HUES64 (cell line): ENCODE measurements around the gene IRX4.

Source experiments
- H3K27ac ChIP-seq: 2 replicates; pipeline ENCODE4 v1.7.0; 2013; ENCODE audit warnings: low read depth, low read length, inconsistent platforms
- H3K27me3 ChIP-seq: 2 replicates; pipeline ENCODE4 v1.6.1; 2013; ENCODE audit warnings: mild to moderate bottlenecking, low read length; ENCODE audit not compliant: insufficient read depth
- H3K36me3 ChIP-seq: 2 replicates; pipeline ENCODE4 v1.6.1; 2013; ENCODE audit warnings: mild to moderate bottlenecking, low read length; ENCODE audit not compliant: insufficient read depth
- H3K4me1 ChIP-seq: 2 replicates; pipeline ENCODE4 v1.6.1; 2013; ENCODE audit warnings: mild to moderate bottlenecking, low read length, moderate library complexity; ENCODE audit not compliant: insufficient read depth
- H3K4me3 ChIP-seq: 2 replicates; pipeline ENCODE4 v1.5.1; 2013; ENCODE audit warnings: mild to moderate bottlenecking, low read length, moderate library complexity
- H3K9ac ChIP-seq: 2 replicates; pipeline ENCODE4 v1.6.1; 2013; ENCODE audit warnings: mild to moderate bottlenecking, low read depth, low read length
- H3K9me3 ChIP-seq: 2 replicates; pipeline ENCODE4 v1.6.1; 2013; ENCODE audit warnings: low read depth, low read length; ENCODE audit not compliant: insufficient read depth
- WGBS: fragments of 150-250, 120-280 bp; methylation state at CpG from one replicate; pipeline ENCODE4 v1.1.7; 2013; ENCODE audit warnings: missing lambda C conversion rate; 5-methylcytosine and 5-hydroxymethylcytosine counted together

Gene IRX4

GRCh38 chr5:1840071-1840547, 42.6 kb downstream of the IRX4 start:
- Histone ChIP-seq H3K27me3 (peaks cover 5% of the 10 kb centered on the region; the same call in 1 of the 2 replicates), H3K9me3 (no peaks in the 10 kb centered on the region), H3K4me3 (no peak overlapping the region), H3K36me3 (no peaks in the 10 kb centered on the region), H3K27ac (no peak overlapping the region), H3K4me1 (peaks cover 3% of the 10 kb centered on the region; the same call in 1 of the 2 replicates), H3K9ac (no peak overlapping the region)
- WGBS: 92% methylated on average over 20 of the region's 20 CpGs

GRCh38 chr5:1838013-1838412, 44.7 kb downstream of the IRX4 start:
- 86% methylated on average over 9 of the region's 9 CpGs for WGBS
- peaks cover 8% of the 10 kb centered on the region for H3K4me1 ChIP-seq
- no peak overlapping the region for H3K4me3 ChIP-seq
- no peaks in the 10 kb centered on the region for H3K9me3 ChIP-seq
- no peaks in the 10 kb centered on the region for H3K36me3 ChIP-seq
- no peak overlapping the region for H3K27ac ChIP-seq
- no peak overlapping the region for H3K9ac ChIP-seq
- H3K27me3 ChIP-seq: peaks cover 5% of the 10 kb centered on the region; the same call in 1 of the 2 replicates

- peaks cover 8% of the 10 kb centered on the region for H3K4me1 ChIP-seq
- no peaks in the 10 kb centered on the region for H3K36me3 ChIP-seq
- 87% methylated on average over 32 of the region's 32 CpGs for WGBS
- peaks cover 5% of the 10 kb centered on the region; the same call in 1 of the 2 replicates for H3K27me3 ChIP-seq
- no peak overlapping the region for H3K4me3 ChIP-seq
- no peak overlapping the region for H3K9ac ChIP-seq
- no peak overlapping the region for H3K27ac ChIP-seq
- no peaks in the 10 kb centered on the region for H3K9me3 ChIP-seq
These were observed 45.5 kb downstream of the IRX4 start for GRCh38 chr5:1836891-1837880.

GRCh38 chr5:1836176-1836890, 46.4 kb downstream of the IRX4 start:
- H3K9me3 ChIP-seq: no peaks in the 10 kb centered on the region
- H3K4me3 ChIP-seq: no peak overlapping the region
- H3K9ac ChIP-seq: no peak overlapping the region
- 85% methylated on average over 23 of the region's 23 CpGs for WGBS
- H3K4me1 ChIP-seq: peaks cover 13% of the 10 kb centered on the region
- H3K27me3 ChIP-seq: peaks cover 5% of the 10 kb centered on the region; the same call in 1 of the 2 replicates
- no peak overlapping the region for H3K27ac ChIP-seq
- no peaks in the 10 kb centered on the region for H3K36me3 ChIP-seq

- 88% methylated on average over 13 of the region's 13 CpGs for WGBS
- H3K27me3 ChIP-seq: 0 out of 2 replicates have a peak, but pooled peaks cover 5% of the 10 kb centered on the region
- H3K36me3 ChIP-seq: no peaks in the 10 kb centered on the region
- H3K4me1 ChIP-seq: peaks cover 16% of the 10 kb centered on the region; the same call in 1 of the 2 replicates
- H3K9me3 ChIP-seq: no peaks in the 10 kb centered on the region
- no peak overlapping the region for H3K27ac ChIP-seq
- H3K4me3 ChIP-seq: no peak overlapping the region
- H3K9ac ChIP-seq: no peak overlapping the region
These were observed 47.3 kb downstream of the IRX4 start for GRCh38 chr5:1835431-1835830.

- Histone ChIP-seq H3K4me3 (no peak overlapping the region), H3K36me3 (no peaks in the 10 kb centered on the region), H3K9ac (no peak overlapping the region), H3K9me3 (no peaks in the 10 kb centered on the region), H3K4me1 (peaks cover 16% of the 10 kb centered on the region; the same call in 1 of the 2 replicates), H3K27me3 (0 out of 2 replicates have a peak, but pooled peaks cover 5% of the 10 kb centered on the region), H3K27ac (no peak overlapping the region)
- WGBS: 70% methylated on average over 20 of the region's 21 CpGs
These were observed 47.9 kb downstream of the IRX4 start for GRCh38 chr5:1834721-1835429.

GRCh38 chr5:1834022-1834551, 48.6 kb downstream of the IRX4 start:
- Histone ChIP-seq H3K4me1 (peaks cover 16% of the 10 kb centered on the region; the same call in 1 of the 2 replicates), H3K4me3 (no peak overlapping the region), H3K36me3 (no peaks in the 10 kb centered on the region), H3K27ac (no peak overlapping the region), H3K27me3 (0 out of 2 replicates have a peak, but pooled peaks cover 2% of the 10 kb centered on the region), H3K9ac (no peak overlapping the region), H3K9me3 (no peaks in the 10 kb centered on the region)
- WGBS: 76% methylated on average over 22 of the region's 22 CpGs

GRCh38 chr5:1833264-1834021, 49.3 kb downstream of the IRX4 start:
- H3K27me3 ChIP-seq: no peaks in the 10 kb centered on the region
- no peak overlapping the region for H3K27ac ChIP-seq
- H3K36me3 ChIP-seq: no peaks in the 10 kb centered on the region
- no peaks in the 10 kb centered on the region for H3K9me3 ChIP-seq
- H3K9ac ChIP-seq: no peak overlapping the region
- 93% methylated on average over 16 of the region's 16 CpGs for WGBS
- no peak overlapping the region for H3K4me3 ChIP-seq
- H3K4me1 ChIP-seq: peaks cover 16% of the 10 kb centered on the region; the same call in 1 of the 2 replicates

GRCh38 chr5:1832511-1833250, 50.0 kb downstream of the IRX4 start:
- no peak overlapping the region for H3K4me3 ChIP-seq

More at GRCh38 chr5:1832511-1833250, 50.0 kb downstream of the IRX4 start:
- Histone ChIP-seq H3K4me1 (peaks cover 20% of the 10 kb centered on the region; the same call in 1 of the 2 replicates), H3K27ac (no peak overlapping the region), H3K36me3 (no peaks in the 10 kb centered on the region), H3K9ac (no peak overlapping the region), H3K27me3 (no peaks in the 10 kb centered on the region), H3K9me3 (no peaks in the 10 kb centered on the region)
- WGBS: 91% methylated on average over 28 of the region's 28 CpGs
